ENCODE data around the gene NUDT21.
A peak's percentile ranks its signal among the peaks of the same experiment; 100 is the strongest.

Gene NUDT21

GRCh38 chr16:56483394-56483793 lies 32.3 kb upstream of the NUDT21 start:
- CTCF ChIA-PET, result no interaction called here
- no peak for DNase-seq (ENCODE audit: extremely low spot score)
- TF ChIP-seq SP1 (IDR thresholded peaks at IDR 0.05) (no peak), FOXA1 (IDR thresholded peaks at IDR 0.05) (no peak), ARNT (IDR thresholded peaks at IDR 0.05) (no peak), FOXM1 (IDR thresholded peaks at IDR 0.05; ENCODE audit: borderline replicate concordance) (no peak), ZNF384 (IDR thresholded peaks at IDR 0.05) (no peak), FOXK2 (IDR thresholded peaks at IDR 0.05) (no peak), HDGF (IDR thresholded peaks at IDR 0.05; ENCODE audit: borderline replicate concordance) (no peak), ELF4 (IDR thresholded peaks at IDR 0.05) (no peak), LEF1 (IDR thresholded peaks at IDR 0.05; ENCODE audit: borderline replicate concordance) (no peak), TARDBP (IDR thresholded peaks at IDR 0.05) (no peak)
- POLR2A ChIA-PET, result no interaction called here

- TF ChIP-seq FOXM1 (IDR thresholded peaks at IDR 0.05; ENCODE audit: borderline replicate concordance) (no peak), ELF4 (IDR thresholded peaks at IDR 0.05) (no peak), PKNOX1 (IDR thresholded peaks at IDR 0.05) (no peak), HDGF (IDR thresholded peaks at IDR 0.05; ENCODE audit: borderline replicate concordance) (no peak), BHLHE40 (IDR thresholded peaks at IDR 0.05; ENCODE audit: borderline replicate concordance) (no peak), ZNF384 (IDR thresholded peaks at IDR 0.05) (no peak), SP1 (IDR thresholded peaks at IDR 0.05) (no peak), ARNT (IDR thresholded peaks at IDR 0.05) (no peak), TARDBP (IDR thresholded peaks at IDR 0.05) (no peak), NFRKB (IDR thresholded peaks at IDR 0.05) (no peak), FOXA1 (IDR thresholded peaks at IDR 0.05) (no peak), L3MBTL2 (conservative IDR thresholded peaks at IDR 0.05) (no peak), CTBP1 (IDR thresholded peaks at IDR 0.05; ENCODE audit: borderline replicate concordance) (no peak), FOXK2 (IDR thresholded peaks at IDR 0.05) (no peak), SUZ12 (IDR thresholded peaks at IDR 0.05) (no peak), LEF1 (IDR thresholded peaks at IDR 0.05; ENCODE audit: borderline replicate concordance) (no peak)
- no peak for DNase-seq (ENCODE audit: extremely low spot score)
- CTCF ChIA-PET, result no interaction called here
- POLR2A ChIA-PET, result interaction anchor here (0.7 kb wide), 1 partner anchor 31 kb away, joined by 3 read pairs; the partner anchor contains the start of gene OGFOD1
These were observed 31.6 kb upstream of the NUDT21 start for GRCh38 chr16:56482683-56483236.

DNA sequence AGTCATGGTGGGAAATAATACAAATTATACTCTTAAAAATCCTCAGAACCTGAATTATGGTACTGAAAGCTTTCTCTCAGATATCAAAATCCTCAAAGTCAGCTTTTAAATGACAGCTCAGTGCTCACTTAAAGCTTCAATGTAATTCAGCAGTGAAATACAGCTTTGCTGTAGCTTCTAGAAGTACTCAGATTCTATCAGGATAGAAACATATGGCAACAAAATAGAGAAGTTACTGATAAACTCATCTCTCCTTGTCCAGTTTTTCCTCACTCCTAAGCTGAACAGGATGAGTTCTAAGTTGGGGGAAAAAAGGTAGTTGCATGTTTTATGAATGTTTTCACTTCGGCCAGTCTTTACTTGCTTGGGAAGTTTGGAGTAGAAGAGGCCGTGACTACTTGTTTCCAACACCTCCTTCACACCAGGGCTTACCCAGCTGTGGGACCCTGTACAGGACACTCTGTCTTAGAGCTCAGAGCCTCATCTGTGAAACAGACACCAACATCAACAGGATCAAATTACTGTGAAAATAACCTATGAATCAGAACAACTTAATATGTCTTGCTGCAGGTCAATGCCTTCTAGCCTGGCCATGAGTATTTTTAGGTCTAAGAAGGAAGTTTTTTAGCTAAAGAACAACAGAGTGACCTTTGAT lies 30.5 kb upstream of the NUDT21 start:
- TF ChIP-seq CTBP1 (IDR thresholded peaks at IDR 0.05; ENCODE audit: borderline replicate concordance) (no peak), SUZ12 (IDR thresholded peaks at IDR 0.05) (no peak), HDGF (IDR thresholded peaks at IDR 0.05; ENCODE audit: borderline replicate concordance) (no peak), FOXK2 (IDR thresholded peaks at IDR 0.05) (no peak)
- CTCF ChIA-PET, result no interaction called here
- peak; percentile 12 for DNase-seq (ENCODE audit: extremely low spot score)
- POLR2A ChIA-PET, result no interaction called here

DNA sequence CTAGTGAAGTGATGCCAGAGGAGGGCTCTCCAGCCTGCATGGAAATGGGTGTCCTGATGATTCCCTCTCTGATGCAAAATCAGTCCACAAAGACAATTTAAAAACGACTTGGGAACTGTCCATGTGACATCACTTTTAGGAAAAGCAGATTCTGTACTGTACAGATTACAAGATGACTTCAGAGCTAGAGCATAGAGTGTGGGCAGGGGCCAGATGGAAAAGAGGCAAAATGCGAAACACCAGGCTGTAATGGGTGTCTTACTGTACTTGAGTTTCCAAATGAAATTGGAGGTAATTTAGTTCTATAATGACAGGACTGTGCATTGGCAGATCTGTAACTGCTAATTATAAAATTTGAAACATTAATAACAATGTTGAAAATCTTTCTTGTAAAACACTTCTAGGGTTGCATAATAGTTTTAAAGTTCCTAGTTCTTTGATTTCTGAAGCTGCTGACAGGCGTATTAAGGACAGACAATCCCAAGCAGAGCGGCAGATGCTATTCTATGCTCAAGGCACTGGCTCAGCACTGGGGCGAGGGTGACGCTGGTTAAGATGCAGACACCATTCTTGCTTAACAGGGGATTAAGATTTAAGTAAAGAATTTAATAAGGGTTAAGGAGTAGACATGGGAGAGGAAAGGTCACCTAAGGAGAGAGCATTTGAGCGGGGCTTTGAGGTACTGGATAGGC lies 29.8 kb upstream of the NUDT21 start:
- CTCF ChIA-PET, result no interaction called here
- no peak for TF ChIP-seq FOXA1 (IDR thresholded peaks at IDR 0.05)
- no peak for TF ChIP-seq SUZ12 (IDR thresholded peaks at IDR 0.05)
- TF ChIP-seq NFRKB (IDR thresholded peaks at IDR 0.05), result no peak
- no peak for TF ChIP-seq TARDBP (IDR thresholded peaks at IDR 0.05)
- TF ChIP-seq BHLHE40 (IDR thresholded peaks at IDR 0.05; ENCODE audit: borderline replicate concordance), result no peak
- no peak for TF ChIP-seq SP1 (IDR thresholded peaks at IDR 0.05)
- TF ChIP-seq ELF4 (IDR thresholded peaks at IDR 0.05), result no peak
- TF ChIP-seq HDGF (IDR thresholded peaks at IDR 0.05; ENCODE audit: borderline replicate concordance), result no peak
- TF ChIP-seq ZNF384 (IDR thresholded peaks at IDR 0.05), result no peak
- TF ChIP-seq FOXK2 (IDR thresholded peaks at IDR 0.05), result no peak
- no peak for TF ChIP-seq L3MBTL2 (conservative IDR thresholded peaks at IDR 0.05)
- TF ChIP-seq LEF1 (IDR thresholded peaks at IDR 0.05; ENCODE audit: borderline replicate concordance), result no peak
- no peak for TF ChIP-seq CTBP1 (IDR thresholded peaks at IDR 0.05; ENCODE audit: borderline replicate concordance)
- TF ChIP-seq ARNT (IDR thresholded peaks at IDR 0.05), result no peak
- no peak for TF ChIP-seq PKNOX1 (IDR thresholded peaks at IDR 0.05)
- TF ChIP-seq FOXM1 (IDR thresholded peaks at IDR 0.05; ENCODE audit: borderline replicate concordance), result no peak
- POLR2A ChIA-PET, result no interaction called here
- no peak for DNase-seq (ENCODE audit: extremely low spot score)

GRCh38 chr16:56479469-56479868 lies 28.3 kb upstream of the NUDT21 start:
- no peak for TF ChIP-seq SUZ12 (IDR thresholded peaks at IDR 0.05)
- TF ChIP-seq FOXM1 (IDR thresholded peaks at IDR 0.05; ENCODE audit: borderline replicate concordance), result no peak
- TF ChIP-seq FOXK2 (IDR thresholded peaks at IDR 0.05), result no peak
- TF ChIP-seq CTBP1 (IDR thresholded peaks at IDR 0.05; ENCODE audit: borderline replicate concordance), result no peak
- no peak for TF ChIP-seq ELF4 (IDR thresholded peaks at IDR 0.05)
- no peak for TF ChIP-seq SP1 (IDR thresholded peaks at IDR 0.05)
- TF ChIP-seq PKNOX1 (IDR thresholded peaks at IDR 0.05), result no peak
- no peak for TF ChIP-seq L3MBTL2 (conservative IDR thresholded peaks at IDR 0.05)
- no peak for TF ChIP-seq NFRKB (IDR thresholded peaks at IDR 0.05)
- no peak for TF ChIP-seq TARDBP (IDR thresholded peaks at IDR 0.05)
- TF ChIP-seq FOXA1 (IDR thresholded peaks at IDR 0.05), result no peak
- ChIA-PET POLR2A (interaction anchor here (0.9 to 1.0 kb wide), 2 partner anchors 27 to 28 kb away, joined by 3 to 5 read pairs; partner anchors contain the start of genes NUDT21 and OGFOD1), CTCF (interaction anchor here (0.7 kb wide), 1 partner anchor 116 kb away, joined by 3 read pairs; no protein-coding TSS in a partner anchor)
- DNase-seq (ENCODE audit: extremely low spot score), result no peak

All from HEK293T (cell line).